Activated T-cell treated with anti-CD3 and anti-CD28 coated beads for 1 hour (primary cell): ENCODE measurements around the gene TAAR2.
"Not testable (repeated sequence)": the region's sequence is repeated elsewhere in the genome, so short reads cannot be mapped to it uniquely, and the experiment has no call there.

ENCODE experiments used
- DNase-seq: peaks from one replicate; pipeline ENCODE4 v3.0.0-alpha.2; 2020; ENCODE audit warnings: low read depth

Gene TAAR2

GRCh38 chr6:132612449-132613108 is 11.5 kb downstream of the TAAR2 start:
- no peak for DNase-seq

DNA sequence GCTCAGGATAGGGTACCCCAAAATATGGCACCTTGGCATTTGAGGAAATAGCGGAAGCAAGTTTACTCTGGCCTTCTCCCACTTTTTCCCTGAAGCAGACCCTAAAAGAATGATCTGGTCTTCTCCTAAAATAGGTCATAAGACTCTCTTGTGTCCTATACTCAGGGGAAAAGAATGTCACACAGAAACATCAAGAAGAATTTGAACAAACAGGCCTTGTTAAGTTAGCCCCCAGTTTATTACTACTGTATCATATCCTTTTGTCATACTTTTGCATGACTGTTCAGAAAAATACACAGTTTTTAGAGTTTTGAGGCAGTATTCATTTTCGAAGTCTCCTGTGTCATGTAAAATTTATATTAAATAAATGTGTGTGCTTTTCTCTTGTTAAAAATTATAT is 12.5 kb downstream of the TAAR2 start:
- no peak for DNase-seq

GRCh38 chr6:132607544-132608233 is 16.4 kb downstream of the TAAR2 start:
- no peak for DNase-seq

DNA sequence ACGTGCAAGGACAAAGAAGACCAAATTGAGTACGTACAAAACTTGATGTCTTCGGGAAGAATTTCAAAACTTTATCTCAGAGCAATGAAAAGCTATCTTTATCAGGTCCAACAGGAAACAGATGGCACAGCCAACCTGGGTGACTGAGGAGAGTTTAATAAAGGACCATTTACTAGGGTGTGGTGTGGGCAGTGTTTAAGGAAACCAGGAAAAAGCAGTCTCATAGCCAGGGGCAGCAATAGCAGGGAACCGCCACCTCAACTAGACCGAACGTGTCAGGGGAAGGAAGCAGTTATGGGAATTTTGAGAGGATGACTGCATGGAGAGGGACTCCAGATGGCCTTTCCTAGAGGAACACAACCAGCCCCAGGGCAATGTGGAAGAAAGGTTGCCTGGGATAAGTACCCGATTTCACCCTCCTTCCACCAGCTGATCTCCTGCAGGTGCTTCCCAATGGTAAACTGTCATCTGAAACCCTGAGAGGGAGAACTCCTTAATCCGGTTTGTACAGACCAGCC is 19.4 kb downstream of the TAAR2 start:
- DNase-seq, result no peak

DNA sequence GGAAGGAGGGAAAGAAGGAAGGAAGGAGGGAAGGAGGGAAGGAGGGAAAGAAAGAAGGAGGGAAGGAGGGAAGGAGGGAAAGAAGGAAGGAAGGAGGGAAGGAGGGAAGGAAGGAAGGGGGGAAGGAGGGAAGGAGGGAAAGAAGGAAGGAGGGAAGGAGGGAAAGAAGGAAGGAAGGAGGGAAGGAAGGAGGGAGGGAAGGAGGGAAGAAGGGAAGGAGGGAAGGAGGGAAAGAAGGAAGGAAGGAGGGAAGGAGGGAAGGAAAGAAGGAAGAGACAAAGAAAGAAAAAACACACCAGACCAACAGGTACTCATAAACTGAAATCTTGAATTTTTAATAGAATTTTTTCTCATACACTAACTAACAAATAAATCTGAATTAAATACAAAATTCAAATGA is 23.2 kb downstream of the TAAR2 start:
- not testable (repeated sequence) for DNase-seq

- no peak for DNase-seq
Observed at GRCh38 chr6:132598473-132598872, 25.6 kb downstream of the TAAR2 start.

DNA sequence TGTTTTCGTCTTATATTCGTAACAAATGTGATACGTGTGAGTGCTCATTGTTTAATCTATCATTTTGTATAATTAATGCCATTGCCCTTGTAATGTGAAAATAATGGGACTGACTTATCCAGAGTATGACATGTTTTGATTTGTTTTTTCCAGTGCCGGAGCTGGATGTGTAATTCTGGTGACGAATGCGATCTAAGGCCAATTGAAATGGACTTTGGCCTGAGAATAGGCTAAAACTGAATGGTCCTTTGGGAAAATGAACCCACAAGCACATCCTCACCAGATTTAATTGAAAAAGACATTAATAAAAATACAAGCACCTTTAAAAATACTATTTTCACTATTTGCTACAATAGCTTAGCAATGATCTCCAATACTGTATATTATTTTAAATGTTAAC is 27.9 kb downstream of the TAAR2 start:
- no peak for DNase-seq

GRCh38 chr6:132592855-132593254 is 31.2 kb downstream of the TAAR2 start:
- DNase-seq, result no peak

DNA sequence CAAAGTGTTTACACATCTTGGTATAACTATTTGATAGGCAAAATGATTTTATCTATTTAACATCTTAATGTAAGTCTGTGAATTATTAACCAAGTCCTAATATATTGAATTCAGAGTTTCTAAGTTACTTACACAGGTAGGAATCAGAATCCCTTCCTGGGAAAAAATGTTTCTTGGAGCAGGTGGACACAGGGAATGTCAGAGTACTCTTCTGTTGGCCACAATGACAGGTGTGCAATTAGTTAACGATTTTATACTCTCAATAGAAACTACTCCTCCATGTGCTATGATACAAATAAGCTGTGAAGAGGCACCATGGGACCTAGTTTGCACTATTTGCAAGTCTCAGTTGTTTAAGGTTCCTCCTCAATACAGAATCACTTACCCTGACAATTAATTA is 33.7 kb downstream of the TAAR2 start:
- no peak for DNase-seq

GRCh38 chr6:132589454-132589853 is 34.6 kb downstream of the TAAR2 start, which contains the start of gene TAAR5:
Gene TAAR5, minus strand, starts transcription at chr6:132589741. Its CDS starts 55 bp downstream, at chr6:132589686.
- DNase-seq, result no peak

GRCh38 chr6:132587424-132587823 is 36.7 kb downstream of the TAAR2 start:
- no peak for DNase-seq

GRCh38 chr6:132584698-132585097 is 39.4 kb downstream of the TAAR2 start:
- no peak for DNase-seq

GRCh38 chr6:132571774-132572173 is 52.3 kb downstream of the TAAR2 start:
- no peak for DNase-seq

GRCh38 chr6:132570221-132570777 is 53.8 kb downstream of the TAAR2 start, which contains the start of gene TAAR6:
Gene TAAR6, plus strand, starts transcription at chr6:132570322. Its CDS starts 0 bp downstream, at chr6:132570322.
- no peak for DNase-seq

DNA sequence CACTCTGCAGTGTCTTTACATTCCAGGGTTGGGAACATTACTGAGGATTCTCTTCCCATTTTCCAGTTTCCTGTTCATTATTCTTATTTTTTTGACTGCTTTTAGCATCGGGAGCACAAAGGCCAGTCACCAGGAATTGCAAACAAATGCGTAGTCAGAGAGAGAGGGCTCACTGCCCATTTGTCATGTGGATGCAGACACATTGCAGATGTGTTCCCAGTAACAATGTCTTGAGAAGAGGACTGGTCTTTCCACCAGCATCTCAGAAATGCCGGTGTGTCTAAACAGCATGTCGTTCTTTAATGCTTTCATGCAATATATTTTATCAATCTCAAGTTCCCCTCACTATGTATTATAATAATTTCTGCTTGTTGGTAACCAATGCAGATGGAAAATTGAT is 54.9 kb downstream of the TAAR2 start:
- DNase-seq, result no peak

GRCh38 chr6:132568611-132569010 is 55.5 kb downstream of the TAAR2 start:
- DNase-seq, result no peak

- DNase-seq, result no peak
Observed at GRCh38 chr6:132567566-132567965, 56.5 kb downstream of the TAAR2 start.
